ENCODE data around the gene REEP6.
"Not testable (repeated sequence)": the region's sequence is repeated elsewhere in the genome, so short reads cannot be mapped to it uniquely, and the experiment has no call there.

The REEP6 gene

GRCh38 chr19:1524287-1524971 lies 33.4 kb downstream of the REEP6 start:
- DNase-seq (ENCODE audit: low spot score) = no peak

DNA sequence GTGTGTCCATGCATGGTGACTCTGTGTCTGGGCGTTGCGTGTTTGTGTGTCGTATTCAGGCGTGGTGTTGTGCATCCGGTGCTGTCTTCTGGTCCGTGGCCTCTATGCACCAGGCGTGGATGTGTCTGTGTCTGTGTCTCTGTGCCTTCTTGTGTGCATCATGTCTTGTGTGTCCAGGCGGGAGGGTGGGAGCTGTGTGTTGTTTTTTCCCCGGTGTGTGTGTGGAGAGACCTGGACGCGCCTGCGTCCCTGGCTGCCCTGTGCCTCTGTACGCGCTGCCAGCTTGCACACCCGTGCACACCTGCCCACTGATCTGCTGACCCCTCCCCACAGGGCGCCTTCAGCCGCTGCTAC lies 34.0 kb downstream of the REEP6 start:
- no peak for DNase-seq (ENCODE audit: low spot score)

- no peak for DNase-seq (ENCODE audit: low spot score)
These were observed 34.4 kb downstream of the REEP6 start for GRCh38 chr19:1525343-1525742.

- no peak for DNase-seq (ENCODE audit: low spot score)
These were observed 35.2 kb downstream of the REEP6 start for GRCh38 chr19:1526066-1526778.

DNA sequence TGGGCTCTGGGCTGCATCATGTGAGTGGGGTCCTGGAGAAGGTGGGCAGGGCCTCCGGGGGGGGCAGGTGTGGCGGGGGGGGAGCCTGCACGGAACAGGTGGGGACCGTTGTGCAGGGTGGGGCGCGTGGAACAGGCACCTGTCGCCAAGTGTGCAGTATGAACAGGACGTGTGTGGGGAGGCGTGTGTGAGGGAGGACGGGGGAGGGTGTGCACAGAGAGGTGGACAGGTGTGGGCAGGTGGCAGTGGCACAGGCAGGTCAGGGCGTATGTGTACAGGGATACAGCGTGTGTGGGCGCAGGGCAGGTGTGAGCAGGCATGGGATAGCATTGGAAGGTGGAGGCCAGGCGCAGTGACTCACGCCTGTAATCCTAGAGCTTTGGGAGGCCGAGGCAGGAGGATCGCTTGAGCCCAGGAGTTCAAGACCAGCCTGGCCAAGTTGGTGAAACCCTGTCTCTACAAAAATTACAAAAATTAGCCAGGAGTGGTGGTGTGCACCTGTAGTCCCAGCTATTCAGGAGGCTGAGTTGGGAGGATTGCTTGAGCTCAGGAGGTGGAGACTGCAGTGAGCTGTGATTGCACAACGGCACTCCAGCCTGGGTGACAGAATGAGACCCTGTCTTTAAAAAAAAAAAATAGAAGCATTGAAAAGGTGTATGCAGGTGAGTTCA lies 36.1 kb downstream of the REEP6 start:
- no peak for DNase-seq (ENCODE audit: low spot score)

GRCh38 chr19:1527650-1528309 lies 36.8 kb downstream of the REEP6 start:
- no peak for DNase-seq (ENCODE audit: low spot score)

DNA sequence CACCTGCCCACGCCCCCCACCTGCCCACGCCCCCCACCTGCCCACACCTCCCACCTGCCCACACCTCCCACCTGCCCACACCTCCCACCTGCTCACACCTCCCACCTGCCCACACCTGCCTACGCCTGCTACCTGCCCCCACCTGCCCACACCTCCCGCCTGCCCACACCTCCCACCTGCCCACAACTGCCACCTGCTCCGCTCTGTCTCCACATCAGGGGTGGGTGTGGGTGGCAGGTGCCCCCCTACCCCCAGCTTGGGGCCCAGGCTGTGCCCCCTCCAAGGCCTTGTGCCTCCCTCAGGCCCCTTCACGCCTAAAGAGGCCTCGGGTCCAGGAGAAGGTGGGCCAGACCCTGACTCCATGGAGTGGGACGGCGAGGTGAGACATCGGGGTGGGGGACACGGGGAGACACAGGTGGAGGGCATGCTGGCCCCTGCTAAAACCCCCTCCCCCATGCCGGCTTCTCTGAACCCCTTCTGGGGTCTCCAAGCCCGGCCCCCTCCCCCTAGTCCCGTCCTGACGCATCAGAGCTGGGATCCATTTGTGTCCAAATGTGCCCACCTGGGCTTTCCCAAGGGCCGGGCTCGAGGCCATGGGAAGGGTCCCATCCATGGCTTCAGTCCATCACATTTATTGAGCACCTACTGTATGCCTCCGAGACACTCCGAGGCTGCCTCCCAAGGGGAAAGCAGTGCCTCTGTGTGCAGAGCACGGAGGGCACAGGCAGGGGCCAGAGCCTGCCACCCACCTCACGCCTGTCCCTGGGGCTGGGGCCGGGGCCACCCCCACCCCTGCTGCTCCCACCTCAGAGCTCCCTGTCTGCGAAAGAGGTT lies 37.8 kb downstream of the REEP6 start:
- no peak for DNase-seq (ENCODE audit: low spot score)

DNA sequence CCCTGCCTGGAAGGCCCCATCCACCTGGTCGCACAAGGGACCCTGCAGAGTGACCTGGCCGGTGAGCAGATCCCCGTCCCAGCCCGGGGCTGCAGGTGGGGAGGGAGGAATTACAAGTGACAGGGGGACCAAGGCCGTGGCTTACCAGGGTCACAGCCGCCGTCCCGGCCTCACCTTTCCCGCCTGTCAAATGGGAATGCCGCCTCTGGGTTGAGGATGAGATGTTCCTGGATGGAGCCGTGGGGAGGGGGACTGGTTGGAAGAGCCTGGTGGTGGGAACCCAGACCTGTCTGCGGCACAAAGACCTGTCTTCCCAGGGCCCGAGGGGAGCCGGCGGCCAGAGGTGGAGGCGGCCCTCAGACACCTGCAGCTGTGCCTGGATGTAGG lies 38.4 kb downstream of the REEP6 start:
- DNase-seq (ENCODE audit: low spot score) = no peak

DNA sequence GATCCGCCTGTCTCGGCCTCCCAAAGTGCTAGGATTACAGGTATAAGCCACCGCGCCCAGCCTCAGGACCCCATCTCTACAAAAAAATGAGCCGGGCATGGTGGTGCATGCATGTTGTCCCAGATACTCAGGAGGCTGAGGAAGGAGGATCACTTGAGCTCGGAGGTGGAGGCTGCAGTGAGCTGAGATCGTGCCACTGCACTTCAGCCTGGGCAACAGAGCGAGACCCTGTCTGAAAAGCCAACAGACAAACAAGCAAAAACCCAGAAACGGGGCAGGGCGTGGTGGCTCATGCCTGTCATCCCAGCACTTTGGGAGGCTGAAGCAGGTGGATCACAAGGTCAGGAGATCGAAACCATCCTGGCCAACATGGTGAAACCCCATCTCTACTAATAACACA lies 39.9 kb downstream of the REEP6 start:
- DNase-seq (ENCODE audit: low spot score) = not testable (repeated sequence)

- no peak for DNase-seq (ENCODE audit: low spot score)
These were observed 40.6 kb downstream of the REEP6 start for GRCh38 chr19:1531587-1531986.

DNA sequence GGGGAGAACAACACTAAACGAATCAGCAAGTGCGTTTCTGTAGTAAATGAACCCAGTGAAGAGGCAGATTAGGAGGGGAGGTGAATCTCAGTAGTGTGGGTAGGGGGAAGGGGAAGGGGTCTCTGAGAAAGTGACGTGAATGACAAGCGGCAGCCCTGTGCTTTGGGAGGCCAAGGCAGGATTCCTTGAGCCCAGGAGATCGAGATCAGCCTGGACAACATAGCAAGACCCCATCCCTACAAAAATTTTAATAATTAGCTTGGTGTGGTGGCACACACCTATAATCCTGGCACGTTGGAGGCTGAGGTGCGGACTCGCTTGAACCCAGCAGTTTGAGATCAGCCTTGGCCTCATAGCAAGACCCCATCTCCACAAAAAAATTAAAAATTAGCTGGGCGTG lies 41.0 kb downstream of the REEP6 start:
- no peak for DNase-seq (ENCODE audit: low spot score)

- DNase-seq (ENCODE audit: low spot score) = no peak
These were observed 42.6 kb downstream of the REEP6 start for GRCh38 chr19:1533510-1534150.

DNA sequence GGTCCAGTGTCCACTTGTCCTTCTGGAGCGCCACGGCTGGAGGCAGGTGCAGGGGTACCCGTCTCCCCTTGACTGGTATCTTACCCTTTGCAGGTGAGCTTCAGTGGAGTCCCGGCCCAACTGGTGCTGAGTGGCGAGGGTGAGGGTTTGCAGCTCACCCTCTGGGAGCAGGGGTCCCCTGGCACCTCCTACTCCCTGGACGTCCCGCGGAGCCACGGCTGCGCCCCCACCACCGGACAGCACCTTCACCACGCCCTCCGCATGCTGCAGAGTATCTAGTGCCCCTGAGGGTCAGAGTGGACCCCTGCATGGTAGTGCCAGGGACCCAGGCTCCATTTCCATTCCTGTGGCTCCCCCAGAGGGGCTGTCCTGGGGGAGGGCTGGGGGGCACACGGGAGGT lies 44.0 kb downstream of the REEP6 start:
- DNase-seq (ENCODE audit: low spot score) = no peak

DNA sequence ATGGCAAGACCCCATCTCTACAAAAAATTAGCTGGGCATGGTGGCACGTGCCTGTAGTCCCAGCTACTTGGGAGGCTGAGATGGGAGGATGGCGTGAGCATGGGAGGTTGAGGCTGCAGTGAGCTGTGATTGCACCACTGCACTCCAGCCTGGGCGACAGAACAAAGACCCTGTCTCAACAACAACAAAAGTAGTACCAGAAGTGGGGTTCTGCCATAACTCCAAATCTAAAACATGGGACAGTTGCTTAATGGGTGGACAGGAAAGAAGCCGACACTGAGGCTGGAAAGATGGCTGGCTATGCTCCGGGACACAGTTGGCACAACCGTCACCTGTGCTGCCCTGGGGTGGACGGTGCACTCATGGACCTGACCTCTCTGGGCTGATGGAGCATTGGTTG lies 44.7 kb downstream of the REEP6 start:
- DNase-seq (ENCODE audit: low spot score) = not testable (repeated sequence)

- no peak for DNase-seq (ENCODE audit: low spot score)
These were observed 48.0 kb downstream of the REEP6 start for GRCh38 chr19:1538978-1539377.

GRCh38 chr19:1539749-1540148 lies 48.8 kb downstream of the REEP6 start:
- DNase-seq (ENCODE audit: low spot score) = not testable (repeated sequence)

GRCh38 chr19:1540365-1540925 lies 49.5 kb downstream of the REEP6 start:
- DNase-seq (ENCODE audit: low spot score) = no peak
